SK-N-SH (cell line): Measurements from ENCODE around the gene RCAN3. TPM values are rescaled to one million over a fixed set of nuclear protein-coding genes. Genes with fewer than 3 reads are reported as not detected.

ENCODE experiments used
- CTCF ChIA-PET: fragments of 300-600, 350-600 bp; formaldehyde crosslinking; extraction: SDS; loops from one replicate; lab custom pipeline; 2021; lab: Yijun Ruan, JAX
- POLR2A ChIA-PET: fragments of 350-600 bp; sonication (Branson Sonifier 250); formaldehyde crosslinking; extraction: SDS; loops from one replicate; lab custom pipeline; 2020; ENCODE audit warnings: antibody characterized with exemption, inconsistent platforms; lab: Yijun Ruan, JAX
- DNase-seq: peaks from one replicate; pipeline ENCODE4 v3.0.0; 2012
- H2AFZ ChIP-seq: fragments of 200-600 bp; sonication (generic); 2 replicates; pipeline ENCODE4 v1.8.1; 2016; ENCODE audit warnings: antibody characterized with exemption, mild to moderate bottlenecking, low read depth
- H3F3A ChIP-seq: fragments of 200-600 bp; sonication (generic); replicated peaks from 2 replicates; pipeline ENCODE3; 2016; ENCODE audit warnings: antibody characterized with exemption, mild to moderate bottlenecking; ENCODE audit not compliant: insufficient read depth
- H3K27ac ChIP-seq, 2 experiments: fragments of 200-500 bp in 1 of 2; fragments of 200-600 bp in 1 of 2; sonication (Bioruptor generic) in 1 of 2; sonication (generic), shearing (Covaris generic) in 1 of 2; 2 replicates each; pipeline versions ENCODE4 v1.5.1 to v1.6.1; 2014 to 2016; ENCODE audit warnings: low read depth in 2 of 2, inconsistent platforms in 1 of 2, low read length in 1 of 2, mild to moderate bottlenecking in 1 of 2, mixed read lengths in 1 of 2
- H3K27me3 ChIP-seq: fragments of 200-600 bp; sonication (generic), shearing (Covaris generic); 2 replicates; pipeline ENCODE4 v1.6.1; 2016; ENCODE audit warnings: mixed run types; ENCODE audit not compliant: insufficient read depth
- H3K36me3 ChIP-seq, 2 experiments: fragments of 200-500 bp in 1 of 2; fragments of 200-600 bp in 1 of 2; sonication (Bioruptor generic) in 1 of 2; sonication (generic) in 1 of 2; replicated peaks in 1 of 2; 2 replicates each; pipeline versions ENCODE3 to v1.5.1; 2014 to 2016; ENCODE audit warnings: low read length in 1 of 2, mild to moderate bottlenecking in 1 of 2; ENCODE audit not compliant: insufficient read depth in 2 of 2, control insufficient read depth in 1 of 2
- H3K4me1 ChIP-seq, 2 experiments: fragments of 200-500 bp in 1 of 2; fragments of 200-600 bp in 1 of 2; sonication (Bioruptor generic) in 1 of 2; sonication (generic), shearing (Covaris generic) in 1 of 2; 2 replicates each; pipeline versions ENCODE4 v1.5.1 to v1.6.1; 2014 to 2016; ENCODE audit warnings: low read depth in 1 of 2, low read length in 1 of 2, mixed run types in 1 of 2; ENCODE audit not compliant: insufficient read depth in 2 of 2, control insufficient read depth in 1 of 2
- H3K4me2 ChIP-seq: fragments of 200-600 bp; sonication (generic), shearing (Covaris generic); 2 replicates; pipeline ENCODE4 v1.6.1; 2017; ENCODE audit warnings: mixed run types
- H3K4me3 ChIP-seq, 2 experiments: fragments of 200-500 bp in 1 of 2; fragments of 200-600 bp in 1 of 2; sonication (Bioruptor generic) in 1 of 2; sonication (generic), shearing (Covaris generic) in 1 of 2; 2 replicates each; pipeline versions ENCODE4 v1.5.1 to v1.8.1; 2014 to 2016; ENCODE audit warnings: low read depth in 2 of 2, inconsistent platforms in 1 of 2, low read length in 1 of 2, mild to moderate bottlenecking in 1 of 2, mixed read lengths in 1 of 2, moderate library complexity in 1 of 2
- H3K79me2 ChIP-seq: fragments of 200-600 bp; sonication (generic); 2 replicates; pipeline ENCODE4 v1.8.1; 2017; ENCODE audit warnings: mild to moderate bottlenecking; ENCODE audit not compliant: insufficient read depth
- H3K9ac ChIP-seq: fragments of 200-600 bp; sonication (generic); 2 replicates; pipeline ENCODE4 v1.6.1; 2017; ENCODE audit warnings: mixed run types
- H3K9me2 ChIP-seq: fragments of 200-600 bp; sonication (generic); 2 replicates; pipeline ENCODE4 v1.6.1; 2017; ENCODE audit warnings: mixed run types
- H3K9me3 ChIP-seq: fragments of 200-600 bp; sonication (generic); 2 replicates; pipeline ENCODE4 v1.6.1; 2017; ENCODE audit warnings: mixed run types, mild to moderate bottlenecking, moderate library complexity
- H4K20me1 ChIP-seq: fragments of 200-600 bp; sonication (generic); 2 replicates; pipeline ENCODE4 v1.6.1; 2017; ENCODE audit warnings: mild to moderate bottlenecking, mixed run types; ENCODE audit not compliant: insufficient read depth
- EZH2phosphoT487 ChIP-seq: fragments of 200-600 bp; sonication (generic); IDR thresholded peaks from 2 replicates; pipeline ENCODE4 v1.6.1; 2017; ENCODE audit warnings: low read depth, mixed run types, mild to moderate bottlenecking, antibody characterized with exemption, moderate library complexity, borderline replicate concordance
- POLR2AphosphoS5 ChIP-seq: IDR thresholded peaks from 2 replicates; pipeline ENCODE4 v1.6.1; 2012; ENCODE audit warnings: low read depth, low read length
- RFX5 ChIP-seq: IDR thresholded peaks from 2 replicates; pipeline ENCODE4 v1.6.1; 2012; ENCODE audit warnings: mild to moderate bottlenecking, improper control_type of control experiment, low read length
- RXRA ChIP-seq: IDR thresholded peaks from 2 replicates; pipeline ENCODE4 v1.4.0; 2012; ENCODE audit warnings: low read depth, mild to moderate bottlenecking, borderline replicate concordance
- TAF1 ChIP-seq: IDR thresholded peaks from 2 replicates; pipeline ENCODE4 v1.6.1; 2012; ENCODE audit warnings: low read depth, mild to moderate bottlenecking, low read length, moderate library complexity, borderline replicate concordance
- TCF12 ChIP-seq: IDR thresholded peaks from 2 replicates; pipeline ENCODE4 v1.4.0; 2012
- TEAD4 ChIP-seq: IDR thresholded peaks from 2 replicates; pipeline ENCODE4 v1.4.0; 2012; ENCODE audit warnings: mild to moderate bottlenecking, borderline replicate concordance; ENCODE audit not compliant: insufficient read depth
- WGBS: methylation state at CpG from one replicate; pipeline ENCODE4 v1.1.6; 2017; ENCODE audit warnings: low lambda C conversion rate; 5-methylcytosine and 5-hydroxymethylcytosine counted together
- polyA plus RNA-seq, 3 experiments: library from polyadenylated mRNA; depleted of rRNA; stranded (reverse); fragments of >200 nt; gene quantifications; 2 replicates each; pipeline ENCODE4 v1.2.3, GENCODE V29; 2012
- TF ChIP-seq, protein P1 (sequence below): IDR thresholded peaks from 2 replicates; pipeline ENCODE4; 2012
- TF ChIP-seq, protein P2 (sequence below): IDR thresholded peaks from 2 replicates; pipeline ENCODE4 v1.4.0; 2012; ENCODE audit warnings: low read depth
- TF ChIP-seq, protein P3 (sequence below): IDR thresholded peaks from 2 replicates; pipeline ENCODE4 v1.4.0; 2012; ENCODE audit warnings: low read depth, borderline replicate concordance
- TF ChIP-seq, protein P4 (sequence below): fragments of 150-350 bp; IDR thresholded peaks from 2 replicates; pipeline ENCODE4 v1.6.1; 2017; ENCODE audit warnings: antibody characterized with exemption, low read length, low read depth, borderline replicate concordance
- TF ChIP-seq, protein P5 (sequence below): IDR thresholded peaks from 2 replicates; pipeline ENCODE4 v1.4.0; 2012; ENCODE audit warnings: low read depth, borderline replicate concordance

Gene RCAN3
- polyA plus RNA-seq, 1 of the 3 experiments (the other 2 are of a cell fraction), result 4.8 TPM

DNA sequence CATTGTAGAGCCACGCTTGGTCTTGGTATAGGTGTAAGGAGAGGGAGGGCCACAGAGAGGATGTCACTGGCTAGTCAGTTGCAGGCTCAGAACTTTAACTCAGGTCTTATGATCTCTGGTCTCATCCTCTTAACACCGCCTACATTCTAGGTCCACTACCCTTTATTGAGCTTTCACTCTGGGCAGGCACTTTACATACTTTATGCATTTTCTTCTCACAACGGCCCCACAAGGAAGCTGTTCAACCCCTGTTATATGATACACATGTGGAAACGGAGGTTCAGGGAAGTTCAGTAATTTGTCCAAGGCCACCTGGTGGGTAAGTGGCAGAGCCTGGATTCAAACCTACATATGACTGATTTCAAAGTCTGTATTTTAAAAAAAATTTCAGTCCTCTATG lies 25.3 kb upstream of the RCAN3 start (continued):
- TF ChIP-seq, protein P1, sequence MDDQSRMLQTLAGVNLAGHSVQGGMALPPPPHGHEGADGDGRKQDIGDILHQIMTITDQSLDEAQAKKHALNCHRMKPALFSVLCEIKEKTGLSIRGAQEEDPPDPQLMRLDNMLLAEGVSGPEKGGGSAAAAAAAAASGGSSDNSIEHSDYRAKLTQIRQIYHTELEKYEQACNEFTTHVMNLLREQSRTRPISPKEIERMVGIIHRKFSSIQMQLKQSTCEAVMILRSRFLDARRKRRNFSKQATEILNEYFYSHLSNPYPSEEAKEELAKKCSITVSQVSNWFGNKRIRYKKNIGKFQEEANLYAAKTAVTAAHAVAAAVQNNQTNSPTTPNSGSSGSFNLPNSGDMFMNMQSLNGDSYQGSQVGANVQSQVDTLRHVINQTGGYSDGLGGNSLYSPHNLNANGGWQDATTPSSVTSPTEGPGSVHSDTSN, result no peak
- TF ChIP-seq RXRA (no peak), TAF1 (no peak), TCF12 (no peak), EZH2phosphoT487 (no peak), RFX5 (no peak)
- TF ChIP-seq, protein P2, sequence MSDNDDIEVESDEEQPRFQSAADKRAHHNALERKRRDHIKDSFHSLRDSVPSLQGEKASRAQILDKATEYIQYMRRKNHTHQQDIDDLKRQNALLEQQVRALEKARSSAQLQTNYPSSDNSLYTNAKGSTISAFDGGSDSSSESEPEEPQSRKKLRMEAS, result no peak
- TF ChIP-seq, protein P3, sequence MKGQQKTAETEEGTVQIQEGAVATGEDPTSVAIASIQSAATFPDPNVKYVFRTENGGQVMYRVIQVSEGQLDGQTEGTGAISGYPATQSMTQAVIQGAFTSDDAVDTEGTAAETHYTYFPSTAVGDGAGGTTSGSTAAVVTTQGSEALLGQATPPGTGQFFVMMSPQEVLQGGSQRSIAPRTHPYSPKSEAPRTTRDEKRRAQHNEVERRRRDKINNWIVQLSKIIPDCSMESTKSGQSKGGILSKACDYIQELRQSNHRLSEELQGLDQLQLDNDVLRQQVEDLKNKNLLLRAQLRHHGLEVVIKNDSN, result no peak

DNA sequence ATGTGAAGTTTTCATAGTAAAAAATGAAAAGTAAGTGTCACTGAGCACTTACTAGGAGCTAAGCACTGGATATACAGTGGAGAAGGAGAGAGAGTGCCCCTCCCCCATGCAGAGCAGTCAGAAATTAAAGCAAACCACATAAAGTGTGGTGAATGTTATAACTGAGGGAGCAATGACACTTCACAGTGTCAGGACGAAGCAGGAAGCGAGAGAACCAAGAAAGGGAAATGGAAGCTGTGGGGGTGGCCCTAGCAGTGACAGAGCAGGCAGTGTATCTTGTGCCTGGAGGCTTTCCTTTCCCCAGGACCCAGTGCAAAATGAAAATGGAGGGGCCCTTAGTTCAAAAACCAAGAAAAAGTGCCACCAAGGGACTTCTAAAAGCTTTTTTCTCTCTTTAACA lies 21.5 kb upstream of the RCAN3 start:
- Histone ChIP-seq H3K9me2 (no peaks in the 10 kb centered on the region), H3K9ac (no peak overlapping the region), H3K27me3 (no peaks in the 10 kb centered on the region), H3K79me2 (no peaks in the 10 kb centered on the region), H4K20me1 (no peaks in the 10 kb centered on the region), H3K4me2 (no peak overlapping the region), H3K27ac (no peak overlapping the region), H3K36me3 (no peaks in the 10 kb centered on the region), H3K4me3 (no peak overlapping the region), H3F3A (no peaks in the 10 kb centered on the region), H2AFZ (no peak overlapping the region), H3K9me3 (no peaks in the 10 kb centered on the region), H3K4me1 (no peaks in the 10 kb centered on the region)
- no peak for DNase-seq
- WGBS, result 81% methylated on average over 2 of the region's 2 CpGs
- TF ChIP-seq, protein P4, sequence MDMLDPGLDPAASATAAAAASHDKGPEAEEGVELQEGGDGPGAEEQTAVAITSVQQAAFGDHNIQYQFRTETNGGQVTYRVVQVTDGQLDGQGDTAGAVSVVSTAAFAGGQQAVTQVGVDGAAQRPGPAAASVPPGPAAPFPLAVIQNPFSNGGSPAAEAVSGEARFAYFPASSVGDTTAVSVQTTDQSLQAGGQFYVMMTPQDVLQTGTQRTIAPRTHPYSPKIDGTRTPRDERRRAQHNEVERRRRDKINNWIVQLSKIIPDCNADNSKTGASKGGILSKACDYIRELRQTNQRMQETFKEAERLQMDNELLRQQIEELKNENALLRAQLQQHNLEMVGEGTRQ, result no peak
- POLR2A ChIA-PET, result no interaction called here
- CTCF ChIA-PET, result interaction anchor here (0.7 to 2.4 kb wide), 3 partner anchors 11 to 106 kb away, joined by 3 to 10 read pairs (median 3); no protein-coding TSS in a partner anchor

DNA sequence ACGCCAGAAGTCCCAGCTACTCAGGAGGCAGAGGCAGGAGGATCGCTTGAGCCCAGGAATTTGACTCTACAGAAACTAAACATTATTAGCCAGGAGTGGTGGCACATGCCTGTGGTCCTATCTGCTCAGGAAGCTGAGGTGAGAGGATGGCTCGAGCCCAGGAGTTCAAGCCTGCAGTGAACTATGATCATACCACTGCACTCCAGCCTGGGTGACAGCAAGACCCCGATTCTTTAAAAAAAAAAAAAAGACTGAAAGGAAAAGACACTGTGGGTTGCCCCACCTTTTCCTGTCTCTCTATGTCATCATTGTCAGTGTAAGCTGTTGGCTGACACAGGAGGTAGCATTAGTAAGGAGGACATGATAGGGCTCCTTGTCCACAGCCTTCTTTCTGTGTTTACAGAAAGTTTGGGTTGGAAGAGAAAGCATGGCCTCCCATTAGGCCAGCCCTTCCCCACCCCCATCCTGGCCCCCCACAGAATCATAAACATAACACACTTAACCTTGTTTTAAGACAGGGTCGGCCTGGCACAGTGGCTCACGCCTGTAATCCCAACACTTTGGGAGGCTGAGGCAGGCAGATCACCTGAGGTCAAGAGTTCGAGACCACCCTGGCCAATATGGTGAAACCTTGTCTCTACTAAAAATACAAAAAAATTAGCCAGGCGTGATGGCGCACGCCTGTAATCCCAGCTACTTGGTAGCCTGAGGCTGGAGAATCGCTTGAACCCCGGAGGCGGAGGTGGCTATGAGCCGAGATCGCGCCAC lies 20.6 kb upstream of the RCAN3 start:
- no peaks in the 10 kb centered on the region for H3K79me2 ChIP-seq
- no peak overlapping the region for H3K27ac ChIP-seq
- no peak for DNase-seq
- H3K4me3 ChIP-seq, result no peak overlapping the region
- no peaks in the 10 kb centered on the region for H3K9me3 ChIP-seq
- H3K36me3 ChIP-seq, result no peaks in the 10 kb centered on the region
- H3K4me2 ChIP-seq, result no peak overlapping the region
- TF ChIP-seq, protein P2, result no peak
- TF ChIP-seq TAF1 (no peak), TEAD4 (no peak), RXRA (no peak), POLR2AphosphoS5 (no peak), RFX5 (no peak)
- TF ChIP-seq, protein P5, sequence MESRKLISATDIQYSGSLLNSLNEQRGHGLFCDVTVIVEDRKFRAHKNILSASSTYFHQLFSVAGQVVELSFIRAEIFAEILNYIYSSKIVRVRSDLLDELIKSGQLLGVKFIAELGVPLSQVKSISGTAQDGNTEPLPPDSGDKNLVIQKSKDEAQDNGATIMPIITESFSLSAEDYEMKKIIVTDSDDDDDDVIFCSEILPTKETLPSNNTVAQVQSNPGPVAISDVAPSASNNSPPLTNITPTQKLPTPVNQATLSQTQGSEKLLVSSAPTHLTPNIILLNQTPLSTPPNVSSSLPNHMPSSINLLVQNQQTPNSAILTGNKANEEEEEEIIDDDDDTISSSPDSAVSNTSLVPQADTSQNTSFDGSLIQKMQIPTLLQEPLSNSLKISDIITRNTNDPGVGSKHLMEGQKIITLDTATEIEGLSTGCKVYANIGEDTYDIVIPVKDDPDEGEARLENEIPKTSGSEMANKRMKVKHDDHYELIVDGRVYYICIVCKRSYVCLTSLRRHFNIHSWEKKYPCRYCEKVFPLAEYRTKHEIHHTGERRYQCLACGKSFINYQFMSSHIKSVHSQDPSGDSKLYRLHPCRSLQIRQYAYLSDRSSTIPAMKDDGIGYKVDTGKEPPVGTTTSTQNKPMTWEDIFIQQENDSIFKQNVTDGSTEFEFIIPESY, result no peak
- no peaks in the 10 kb centered on the region for H3K27me3 ChIP-seq
- POLR2A ChIA-PET, result no interaction called here
- H3F3A ChIP-seq, result no peaks in the 10 kb centered on the region
- no peak overlapping the region for H3K9ac ChIP-seq
- no peaks in the 10 kb centered on the region for H3K9me2 ChIP-seq
- no peaks in the 10 kb centered on the region for H3K4me1 ChIP-seq
- H4K20me1 ChIP-seq, result no peaks in the 10 kb centered on the region
- H2AFZ ChIP-seq, result no peak overlapping the region
- WGBS, result 91% methylated on average over 16 of the region's 16 CpGs
- CTCF ChIA-PET, result interaction anchor here (2.4 kb wide), 1 partner anchor 10 kb away, joined by 10 read pairs; no protein-coding TSS in a partner anchor
